Upper lobe of left lung (tissue), 4 donors: ENCODE results near the gene GNG2.

ENCODE experiments used
- CTCF ChIP-seq, 6 experiments: fragments of 450-650 bp in 4 of 6; fragments of 200-600 bp in 2 of 6; sonication (generic) in 2 of 6; IDR thresholded peaks; one replicate each; pipeline ENCODE4 v1.5.1; 2016 to 2019; ENCODE audit warnings: antibody characterized with exemption in 6 of 6
- POLR2A ChIP-seq, 4 donors: fragments of 450-650 bp; IDR thresholded peaks; one replicate each; pipeline ENCODE4 v1.5.1; 2016 to 2017; ENCODE audit warnings: antibody characterized with exemption in 4 of 4, mild to moderate bottlenecking in 2 of 4
- POLR2AphosphoS5 ChIP-seq, 2 donors: sonication (generic); formaldehyde crosslinking; IDR thresholded peaks; one replicate each; pipeline ENCODE4 v1.5.1; 2017; ENCODE audit warnings: antibody characterized with exemption in 2 of 2

GRCh38 chr14:51969852-51970540 is 109.6 kb downstream of the GNG2 start:
- no peak for TF ChIP-seq CTCF (IDR thresholded peaks at IDR 0.05)
- TF ChIP-seq POLR2A (IDR thresholded peaks at IDR 0.05) = no peak
- TF ChIP-seq POLR2AphosphoS5 (IDR thresholded peaks at IDR 0.05) = no peak
